Naive thymus-derived CD8-positive, alpha-beta T cell (primary cell): ENCODE measurements around the gene FADS3. TPM values are rescaled to one million over a fixed set of nuclear protein-coding genes. Genes with fewer than 3 reads are reported as not detected.
A peak's percentile ranks its signal among the peaks of the same experiment; 100 is the strongest.

Experiments used
- ATAC-seq, 2 donors: fragments of 150-1000 bp; cut with Tn5 transposase in 1 of 2; sonication (Bioruptor Pico), chemical (Tn5 transposase) in 1 of 2; 1 replicate in 1 of 2; 2 replicates in 1 of 2; pipeline ENCODE4 v1.10.0; 2021; ENCODE audit warnings: mild to moderate bottlenecking in 2 of 2, moderate library complexity in 2 of 2
- POLR2A ChIA-PET: fragments of 350-600 bp; sonication (Branson Sonifier 250); formaldehyde crosslinking; loops from one replicate; lab custom pipeline; 2021; ENCODE audit warnings: antibody characterized with exemption; lab: Charles Lee
- DNase-seq, 10 donors: peaks; one replicate each; pipeline versions ENCODE4 v3.0.0 to v3.0.0-alpha.2; 2020 to 2022
- H3K27ac Mint-ChIP-seq, 10 donors: one replicate each; pipeline ENCODE4 v1.8.0; 2020 to 2022; ENCODE audit warnings: mild to moderate bottlenecking in 10 of 10, mixed read lengths in 10 of 10, moderate library complexity in 4 of 10, inconsistent platforms in 1 of 10
- H3K27me3 Mint-ChIP-seq, 5 donors: one replicate each; pipeline ENCODE4 v1.8.0; 2021 to 2022; ENCODE audit warnings: mixed read lengths in 5 of 5
- H3K36me3 Mint-ChIP-seq, 3 donors: one replicate each; pipeline ENCODE4 v1.8.0; 2020 to 2022; ENCODE audit warnings: mixed read lengths in 3 of 3, mild to moderate bottlenecking in 2 of 3, inconsistent platforms in 1 of 3
- H3K4me1 Mint-ChIP-seq, 4 donors: one replicate each; pipeline ENCODE4 v1.8.0; 2021 to 2022; ENCODE audit warnings: mixed read lengths in 4 of 4
- H3K4me3 Mint-ChIP-seq, 10 donors: one replicate each; pipeline ENCODE4 v1.8.0; 2020 to 2022; ENCODE audit warnings: mild to moderate bottlenecking in 10 of 10, mixed read lengths in 10 of 10, moderate library complexity in 6 of 10, inconsistent platforms in 1 of 10
- H3K9me3 Mint-ChIP-seq, 9 donors: one replicate each; pipeline ENCODE4 v1.8.0; 2020 to 2022; ENCODE audit warnings: mixed read lengths in 9 of 9, mild to moderate bottlenecking in 3 of 9, inconsistent platforms in 1 of 9, moderate library complexity in 1 of 9
- polyA plus RNA-seq, 3 donors: library from polyadenylated mRNA; unstranded; fragments of 300-500 nt; fragmentation: Illumina TruSeq; gene quantifications; one replicate each; pipeline ENCODE4 v1.2.3, GENCODE V29; 2021
- total RNA-seq, 8 experiments: library from RNA in 2 of 8; stranded (reverse) in 2 of 8; gene quantifications; one replicate each; pipeline ENCODE4 v1.2.3 and lab custom pipeline; 2021 to 2026

The FADS3 gene
- total and polyA plus RNA-seq, 5 experiments from 2014 or later: 0.33 to 5.7 (median 1.5) TPM

DNA sequence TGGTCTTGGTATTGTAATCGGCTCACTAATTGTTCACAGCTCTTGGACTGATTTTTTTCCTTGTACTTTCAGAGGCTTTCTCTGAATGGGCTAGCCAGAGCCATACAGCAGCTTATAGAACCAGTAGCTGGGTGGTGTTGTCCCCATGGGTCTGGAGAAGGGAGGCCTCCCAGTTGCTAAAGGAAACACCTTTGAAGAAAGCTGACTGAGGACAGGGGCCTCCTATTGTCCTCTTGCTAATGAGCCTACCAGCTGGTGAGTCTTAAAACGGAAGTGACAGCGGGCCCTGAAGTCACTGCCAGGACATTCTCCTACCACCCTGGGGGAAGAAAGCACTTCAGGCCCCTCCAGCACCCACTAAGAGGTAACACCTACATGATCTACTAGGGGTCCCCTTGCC, 9.9 kb downstream of the FADS3 start:
- Mint-ChIP-seq H3K27ac (peak overlapping the region in 1 of 10 donors; percentile 25), H3K27me3 (peaks cover 0 to 8% (median 0%) of the 10 kb centered on the region in 5 donors), H3K4me1 (peaks cover 0 to 22% (median 0%) of the 10 kb centered on the region in 4 donors), H3K36me3 (no peaks in the 10 kb centered on the region), H3K9me3 (no peaks in the 10 kb centered on the region), H3K4me3 (peak overlapping the region in 1 of 10 donors; percentile 36)
- POLR2A ChIA-PET: no interaction called here
- DNase-seq (no peak), ATAC-seq (no peak)

GRCh38 chr11:61880454-61880853, 10.9 kb downstream of the FADS3 start:
- peak overlapping the region in 1 of 10 donors; percentile 48 for H3K4me3 Mint-ChIP-seq
- no peaks in the 10 kb centered on the region for H3K36me3 Mint-ChIP-seq
- H3K4me1 Mint-ChIP-seq: peaks cover 0 to 22% (median 0%) of the 10 kb centered on the region in 4 donors
- peaks cover 0 to 8% (median 0%) of the 10 kb centered on the region in 5 donors for H3K27me3 Mint-ChIP-seq
- DNase-seq: no peak
- POLR2A ChIA-PET: no interaction called here
- no peak for ATAC-seq
- no peaks in the 10 kb centered on the region for H3K9me3 Mint-ChIP-seq
- H3K27ac Mint-ChIP-seq: peak overlapping the region in 3 of 10 donors; percentile 46 to 63 (median 47)

GRCh38 chr11:61880031-61880430, 11.3 kb downstream of the FADS3 start:
- Mint-ChIP-seq H3K36me3 (no peaks in the 10 kb centered on the region), H3K9me3 (no peaks in the 10 kb centered on the region), H3K27me3 (peaks cover 0 to 8% (median 0%) of the 10 kb centered on the region in 5 donors), H3K4me3 (peak overlapping the region in 1 of 10 donors; percentile 48), H3K4me1 (peaks cover 0 to 22% (median 0%) of the 10 kb centered on the region in 4 donors), H3K27ac (peak overlapping the region in 1 of 10 donors; percentile 47)
- DNase-seq: no peak
- POLR2A ChIA-PET: no interaction called here
- no peak for ATAC-seq

DNA sequence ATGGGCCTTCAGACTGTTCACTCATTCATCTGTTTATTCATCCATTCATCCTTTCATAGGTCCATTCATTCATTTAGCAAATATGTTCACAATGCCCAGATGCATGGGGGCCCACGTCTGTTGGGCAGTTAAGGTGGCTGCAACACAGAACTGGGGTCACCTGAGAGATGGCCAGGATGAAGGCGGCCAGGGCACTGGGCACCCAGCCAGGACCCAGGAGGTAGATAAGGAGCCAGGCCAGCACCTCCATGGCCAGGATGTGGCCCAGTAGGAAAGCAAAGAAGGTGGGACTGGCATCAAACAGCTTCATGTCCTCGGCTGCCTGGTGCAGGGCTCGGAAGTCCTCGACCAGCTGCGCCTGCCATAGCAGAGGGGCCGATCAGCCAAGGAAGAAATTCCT, 12.2 kb downstream of the FADS3 start:
- no peak for ATAC-seq
- no peaks in the 10 kb centered on the region for H3K36me3 Mint-ChIP-seq
- no peak overlapping the region for H3K27ac Mint-ChIP-seq
- no peak for DNase-seq
- no peak overlapping the region for H3K4me3 Mint-ChIP-seq
- peaks cover 0 to 22% (median 0%) of the 10 kb centered on the region in 4 donors for H3K4me1 Mint-ChIP-seq
- peaks cover 0 to 8% (median 0%) of the 10 kb centered on the region in 5 donors for H3K27me3 Mint-ChIP-seq
- POLR2A ChIA-PET: no interaction called here
- H3K9me3 Mint-ChIP-seq: no peaks in the 10 kb centered on the region

DNA sequence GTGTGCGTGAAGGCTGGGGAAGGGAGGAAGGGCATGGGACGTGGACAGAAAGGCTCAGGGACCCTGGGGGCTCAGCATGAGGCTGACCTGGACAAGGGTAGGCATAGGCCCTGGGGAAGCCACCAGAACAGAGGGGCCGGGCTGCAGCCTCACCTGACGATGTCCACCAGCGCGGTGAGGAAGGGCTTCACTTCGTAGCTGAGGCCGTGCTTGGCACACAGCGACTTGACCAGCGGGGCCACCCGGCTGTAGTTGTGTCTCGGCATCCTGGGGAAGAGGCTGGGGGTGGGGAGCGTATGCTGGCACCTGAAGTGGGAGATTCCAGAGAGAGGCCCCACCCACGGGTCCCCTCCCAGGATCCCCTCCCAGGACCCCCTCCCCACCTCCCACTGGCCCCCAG, 15.6 kb downstream of the FADS3 start:
- H3K4me3 Mint-ChIP-seq: no peak overlapping the region
- H3K27ac Mint-ChIP-seq: no peak overlapping the region
- H3K27me3 Mint-ChIP-seq: peaks cover 0 to 12% (median 0%) of the 10 kb centered on the region in 5 donors
- no peak for ATAC-seq
- no peaks in the 10 kb centered on the region for H3K36me3 Mint-ChIP-seq
- H3K9me3 Mint-ChIP-seq: no peaks in the 10 kb centered on the region
- POLR2A ChIA-PET: interaction anchor here (0.7 to 0.9 kb wide), 2 partner anchors 16 to 88 kb away, joined by 6 read pairs; partner anchors contain the start of gene FADS3
- peaks cover 2 to 15% (median 7%) of the 10 kb centered on the region in 4 donors for H3K4me1 Mint-ChIP-seq
- no peak for DNase-seq

GRCh38 chr11:61874853-61875252, 16.5 kb downstream of the FADS3 start:
- DNase-seq (no peak), ATAC-seq (no peak)
- Mint-ChIP-seq H3K4me3 (no peak overlapping the region), H3K9me3 (no peaks in the 10 kb centered on the region), H3K36me3 (no peaks in the 10 kb centered on the region), H3K27ac (no peak overlapping the region), H3K27me3 (peaks cover 0 to 13% (median 0%) of the 10 kb centered on the region in 5 donors), H3K4me1 (peaks cover 2 to 9% (median 7%) of the 10 kb centered on the region in 4 donors)
- POLR2A ChIA-PET: interaction anchor here (0.9 kb wide), 1 partner anchor 17 kb away, joined by 6 read pairs; the partner anchor contains the start of gene FADS3

- H3K36me3 Mint-ChIP-seq: no peaks in the 10 kb centered on the region
- H3K4me3 Mint-ChIP-seq: no peak overlapping the region
- peaks cover 2 to 9% (median 7%) of the 10 kb centered on the region in 4 donors for H3K4me1 Mint-ChIP-seq
- H3K9me3 Mint-ChIP-seq: no peaks in the 10 kb centered on the region
- H3K27ac Mint-ChIP-seq: no peak overlapping the region
- POLR2A ChIA-PET: no interaction called here
- DNase-seq: no peak
- no peak for ATAC-seq
- peaks cover 0 to 16% (median 0%) of the 10 kb centered on the region in 5 donors for H3K27me3 Mint-ChIP-seq
Observed at GRCh38 chr11:61874377-61874809, 17.0 kb downstream of the FADS3 start.

DNA sequence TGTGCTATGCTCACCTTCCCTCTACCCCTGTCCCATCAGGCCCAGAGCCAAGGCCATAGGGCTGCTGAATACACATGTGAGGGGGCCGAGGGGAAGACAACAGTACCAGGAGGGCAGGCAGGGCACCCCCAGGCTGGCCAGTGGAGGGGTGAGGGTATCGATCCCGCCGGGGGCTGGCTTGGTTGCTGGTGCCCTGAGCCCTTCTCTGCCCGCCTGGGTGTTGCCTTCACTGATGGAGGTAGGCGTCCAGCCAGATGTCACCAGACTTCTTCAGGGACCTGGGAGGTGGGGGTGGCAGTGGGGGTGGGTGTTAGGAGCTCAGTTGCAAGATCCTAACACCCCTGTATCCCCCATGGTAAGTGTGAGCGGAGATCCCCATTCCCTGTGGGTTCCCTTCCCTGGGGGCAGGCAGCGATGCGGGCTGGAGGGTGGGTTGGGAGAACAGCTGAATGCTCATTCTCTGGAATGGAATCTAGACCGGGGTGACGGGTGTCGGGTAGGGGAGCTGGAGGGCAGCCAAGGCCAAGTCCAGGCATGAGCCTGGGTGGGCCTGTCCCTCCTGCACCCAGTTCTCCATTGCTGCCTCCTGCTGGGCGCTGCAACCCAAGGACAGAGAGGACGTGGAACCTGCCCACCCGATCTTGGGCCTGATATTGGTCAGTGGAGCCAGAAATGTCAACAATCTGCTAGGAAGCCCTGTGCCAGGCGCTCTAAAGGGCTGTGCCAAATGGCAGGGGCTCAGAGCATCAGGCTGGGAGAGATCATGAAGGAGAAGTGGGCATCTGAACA, 17.6 kb downstream of the FADS3 start:
- no peak overlapping the region for H3K4me3 Mint-ChIP-seq
- no peaks in the 10 kb centered on the region for H3K36me3 Mint-ChIP-seq
- ATAC-seq (no peak), DNase-seq (no peak)
- peaks cover 0 to 16% (median 0%) of the 10 kb centered on the region in 5 donors for H3K27me3 Mint-ChIP-seq
- POLR2A ChIA-PET: no interaction called here
- H3K27ac Mint-ChIP-seq: no peak overlapping the region
- peaks cover 2 to 9% (median 7%) of the 10 kb centered on the region in 4 donors for H3K4me1 Mint-ChIP-seq
- no peaks in the 10 kb centered on the region for H3K9me3 Mint-ChIP-seq

DNA sequence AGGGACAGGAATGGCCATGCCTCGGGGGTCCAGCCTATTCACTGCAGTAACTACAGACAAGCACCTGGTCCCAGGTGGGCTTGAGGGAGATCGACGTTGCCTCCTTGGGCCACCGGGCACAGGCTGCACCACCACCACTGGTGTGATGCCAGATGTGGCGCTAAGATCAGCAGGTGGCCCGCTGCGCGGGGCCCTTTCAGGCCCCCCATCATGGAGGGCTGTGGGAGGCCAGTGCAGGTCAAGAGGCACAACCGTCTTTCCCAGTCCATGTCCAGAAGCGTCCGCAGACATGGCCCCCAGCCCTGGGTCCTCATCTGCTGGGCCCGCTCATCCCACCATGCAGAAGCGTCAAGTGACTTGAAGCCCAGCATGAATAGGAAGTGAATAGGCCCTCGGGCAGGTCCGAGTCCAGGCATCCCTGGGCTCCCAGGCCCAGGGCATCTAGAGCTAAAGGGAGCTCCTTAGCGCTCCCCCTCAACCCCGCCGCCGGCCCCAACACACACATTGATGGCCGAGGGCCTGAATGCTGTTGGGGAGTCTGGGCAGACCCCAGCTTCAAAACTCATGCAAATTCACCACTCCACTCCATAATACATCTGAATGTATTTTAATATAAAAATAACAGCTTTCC, 18.3 kb downstream of the FADS3 start:
- POLR2A ChIA-PET: no interaction called here
- Mint-ChIP-seq H3K27me3 (peaks cover 0 to 16% (median 0%) of the 10 kb centered on the region in 5 donors), H3K27ac (no peak overlapping the region), H3K4me1 (peaks cover 2 to 9% (median 7%) of the 10 kb centered on the region in 4 donors), H3K9me3 (no peaks in the 10 kb centered on the region), H3K4me3 (no peak overlapping the region), H3K36me3 (no peaks in the 10 kb centered on the region)
- no peak for DNase-seq
- ATAC-seq: no peak

DNA sequence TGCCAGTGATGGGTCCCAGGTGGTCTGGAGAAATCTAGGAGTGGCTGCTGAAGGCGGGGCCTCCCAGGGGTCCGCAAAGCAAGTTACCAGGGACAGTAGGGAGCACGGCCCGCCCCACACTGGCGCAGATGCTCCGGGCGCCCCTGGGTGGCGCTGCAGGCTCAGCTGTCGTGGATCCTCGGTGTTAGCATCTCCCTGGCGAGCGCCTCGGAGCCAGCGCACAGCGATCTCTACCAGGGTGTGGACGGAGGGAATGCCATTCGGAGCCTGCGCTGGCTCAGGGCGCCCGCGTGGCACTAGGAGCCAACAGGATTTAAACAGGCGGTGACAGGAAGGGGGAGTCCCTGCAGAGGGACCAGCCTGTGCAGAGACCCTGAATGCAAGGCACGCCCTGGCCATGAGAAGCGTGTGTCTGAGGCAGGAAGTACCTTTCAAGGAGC, 20.2 kb downstream of the FADS3 start:
- POLR2A ChIA-PET: no interaction called here
- ATAC-seq (peak; percentile 97 to 98), DNase-seq (peak; percentile 29 to 74 (median 56))
- Mint-ChIP-seq H3K27me3 (peaks cover 0 to 13% (median 0%) of the 10 kb centered on the region in 5 donors), H3K9me3 (no peaks in the 10 kb centered on the region), H3K36me3 (no peaks in the 10 kb centered on the region), H3K4me3 (peak overlapping the region; percentile 54 to 79 (median 70)), H3K27ac (peak overlapping the region in 1 of 10 donors; percentile 72), H3K4me1 (peaks cover 2 to 9% (median 7%) of the 10 kb centered on the region in 4 donors)

- Mint-ChIP-seq H3K27me3 (peaks cover 0 to 13% (median 0%) of the 10 kb centered on the region in 5 donors), H3K4me3 (peak overlapping the region in 3 of 10 donors; percentile 34 to 79 (median 68))
Observed at GRCh38 chr11:61870541-61871031, 20.8 kb downstream of the FADS3 start.

DNA sequence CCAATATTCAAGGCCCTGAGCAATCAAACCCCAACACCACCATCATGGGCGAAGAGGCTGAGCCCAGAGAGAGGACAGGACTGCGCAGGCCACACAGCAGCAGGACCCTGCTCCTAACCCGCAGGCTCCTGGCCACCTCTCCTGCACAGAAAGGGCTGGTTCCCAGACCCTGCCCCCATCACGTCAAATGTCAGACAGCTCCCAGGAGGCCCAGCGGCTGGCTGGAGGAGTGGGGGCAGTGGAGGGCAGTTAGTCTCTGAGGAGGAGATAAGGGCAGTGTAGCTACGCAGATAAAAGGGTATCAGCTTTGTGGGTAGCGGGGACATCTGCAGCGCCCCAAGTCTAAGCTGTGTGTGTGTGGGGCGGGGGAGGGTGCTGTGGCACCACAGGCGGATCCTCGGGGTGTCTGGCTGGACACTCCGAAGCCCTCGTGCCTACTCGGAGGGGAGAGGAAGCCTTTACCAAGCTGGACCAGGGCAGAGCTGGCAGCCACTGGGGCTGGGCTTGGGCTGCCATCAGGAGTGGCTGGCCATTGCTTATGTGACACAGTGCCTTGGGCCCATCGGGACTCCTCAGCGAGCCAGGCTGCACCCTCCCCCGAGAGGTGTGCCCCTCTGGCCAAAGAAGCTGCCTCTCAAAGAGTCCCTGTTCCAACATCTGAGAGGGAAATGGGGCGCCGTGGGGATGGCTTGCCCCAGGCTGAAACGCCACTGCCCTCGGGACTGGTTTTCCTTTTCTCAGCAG, 21.5 kb downstream of the FADS3 start:
- Mint-ChIP-seq H3K27ac (peak overlapping the region in 1 of 10 donors; percentile 47), H3K4me3 (no peak overlapping the region), H3K27me3 (peaks cover 0 to 13% (median 0%) of the 10 kb centered on the region in 5 donors), H3K4me1 (peaks cover 2 to 9% (median 7%) of the 10 kb centered on the region in 4 donors), H3K36me3 (no peaks in the 10 kb centered on the region), H3K9me3 (no peaks in the 10 kb centered on the region)
- no peak for ATAC-seq
- DNase-seq: no peak
- POLR2A ChIA-PET: no interaction called here

More at GRCh38 chr11:61870541-61871031, 20.8 kb downstream of the FADS3 start:
- H3K4me1 Mint-ChIP-seq: peaks cover 2 to 9% (median 7%) of the 10 kb centered on the region in 4 donors
- no peaks in the 10 kb centered on the region for H3K36me3 Mint-ChIP-seq
- H3K27ac Mint-ChIP-seq: no peak overlapping the region
- DNase-seq (no peak), ATAC-seq (no peak)
- H3K9me3 Mint-ChIP-seq: no peaks in the 10 kb centered on the region
- POLR2A ChIA-PET: no interaction called here
